Endothelial cell (in vitro differentiated cells): ENCODE data around the gene GRAMD1B. TPM values are rescaled to one million over a fixed set of nuclear protein-coding genes. Genes with fewer than 3 reads are reported as not detected.
"Not testable (repeated sequence)": the region's sequence is repeated elsewhere in the genome, so short reads cannot be mapped to it uniquely, and the experiment has no call there.

ENCODE experiments used
- DNase-seq: peaks from one replicate; pipeline ENCODE4 v3.0.0; 2021; ENCODE audit warnings: low spot score
- H3K27ac Mint-ChIP-seq: one replicate; pipeline ENCODE4 v1.8.0; 2021; ENCODE audit warnings: mixed read lengths, inconsistent platforms; ENCODE audit not compliant: unreplicated experiment
- H3K27me3 Mint-ChIP-seq: one replicate; pipeline ENCODE4 v1.8.0; 2021; ENCODE audit warnings: mild to moderate bottlenecking, moderate library complexity, mixed read lengths, inconsistent platforms; ENCODE audit not compliant: unreplicated experiment
- H3K36me3 Mint-ChIP-seq: one replicate; pipeline ENCODE4 v1.8.0; 2021; ENCODE audit warnings: mild to moderate bottlenecking, low read depth, mixed read lengths, inconsistent platforms; ENCODE audit not compliant: unreplicated experiment
- H3K4me1 Mint-ChIP-seq: one replicate; pipeline ENCODE4 v1.8.0; 2021; ENCODE audit warnings: mild to moderate bottlenecking, mixed read lengths, inconsistent platforms; ENCODE audit not compliant: unreplicated experiment
- H3K4me3 Mint-ChIP-seq: one replicate; pipeline ENCODE4 v1.8.0; 2021; ENCODE audit warnings: mild to moderate bottlenecking, mixed read lengths, inconsistent platforms; ENCODE audit not compliant: unreplicated experiment
- H3K9me3 Mint-ChIP-seq: one replicate; pipeline ENCODE4 v1.8.0; 2021; ENCODE audit warnings: mixed read lengths, inconsistent platforms; ENCODE audit not compliant: unreplicated experiment
- CTCF ChIP-seq: fragments of 200-600 bp; sonication (generic); IDR thresholded peaks from one replicate; pipeline ENCODE4 v1.5.0; 2021; ENCODE audit warnings: antibody characterized with exemption; ENCODE audit not compliant: unreplicated experiment
- total RNA-seq: library from RNA; stranded (reverse); fragmentation: NEBNext Ultra II Directional; extraction: Animal tissue kit (Norgen Biotek cat#: 25700); gene quantifications from one replicate; pipeline ENCODE4 v1.2.1, GENCODE V29; 2021; ENCODE audit not compliant: unreplicated experiment

Gene GRAMD1B
- total RNA-seq, 1 donor from 2014 or later = 49.6 TPM

- Mint-ChIP-seq H3K27ac (no peak overlapping the region), H3K4me1 (peaks cover 52% of the 10 kb centered on the region), H3K36me3 (no peaks in the 10 kb centered on the region), H3K27me3 (peaks cover 7% of the 10 kb centered on the region), H3K4me3 (no peak overlapping the region), H3K9me3 (no peaks in the 10 kb centered on the region)
- TF ChIP-seq CTCF = no peak
- no peak for DNase-seq
Measured at GRCh38 chr11:123567466-123567865, 137.4 kb downstream of the GRAMD1B start.

DNA sequence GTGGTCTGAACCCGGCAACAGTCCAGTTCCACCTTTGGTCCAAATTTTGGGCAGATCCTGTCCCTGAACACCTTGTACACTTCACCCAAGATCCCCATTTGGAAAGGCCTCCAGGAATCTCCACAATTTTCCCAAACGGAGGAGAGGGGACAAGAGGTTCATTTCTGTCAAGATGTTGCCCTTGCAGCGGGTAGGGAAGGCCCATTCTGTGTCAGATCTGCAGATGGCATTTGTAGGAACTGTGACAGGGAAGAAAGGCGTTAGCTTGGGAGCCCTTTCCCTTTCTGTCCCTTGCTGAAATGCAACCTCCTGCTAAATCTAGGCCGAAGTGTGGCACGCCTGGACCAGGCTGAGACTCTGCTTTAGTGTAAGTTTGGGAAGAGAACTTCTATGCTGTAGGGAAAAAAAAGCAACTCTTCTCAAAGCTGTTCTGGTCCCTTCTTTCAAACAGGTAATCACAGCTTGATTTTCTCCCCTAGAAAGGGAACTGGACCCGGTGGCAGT, 138.3 kb downstream of the GRAMD1B start:
- no peak for DNase-seq
- TF ChIP-seq CTCF = no peak
- H3K9me3 Mint-ChIP-seq = no peaks in the 10 kb centered on the region
- H3K4me1 Mint-ChIP-seq = peaks cover 54% of the 10 kb centered on the region
- peaks cover 7% of the 10 kb centered on the region for H3K27me3 Mint-ChIP-seq
- H3K4me3 Mint-ChIP-seq = no peak overlapping the region
- H3K27ac Mint-ChIP-seq = no peak overlapping the region
- no peaks in the 10 kb centered on the region for H3K36me3 Mint-ChIP-seq

DNA sequence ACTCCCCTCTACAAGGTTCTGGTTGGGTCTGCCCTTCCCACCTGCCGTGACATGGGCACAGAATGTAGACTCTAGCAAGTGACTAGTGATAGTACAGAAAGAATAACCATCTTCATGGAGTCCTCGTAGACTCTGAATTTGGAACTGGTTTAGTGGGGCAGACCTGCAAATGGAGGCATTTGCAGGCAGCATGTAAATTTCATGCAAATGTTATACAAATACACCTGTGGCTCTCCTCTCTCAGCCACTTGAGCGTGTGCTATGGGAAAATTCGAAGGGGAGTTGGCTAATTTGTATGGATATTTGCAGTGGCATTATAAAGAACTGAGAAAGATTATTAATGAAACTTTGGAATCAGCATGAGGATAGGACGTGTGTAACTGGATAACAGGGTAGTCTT, 139.3 kb downstream of the GRAMD1B start:
- no peak for DNase-seq
- Mint-ChIP-seq H3K27ac (no peak overlapping the region), H3K4me3 (no peak overlapping the region), H3K4me1 (peaks cover 58% of the 10 kb centered on the region), H3K9me3 (no peaks in the 10 kb centered on the region), H3K36me3 (no peaks in the 10 kb centered on the region), H3K27me3 (peaks cover 7% of the 10 kb centered on the region)
- no peak for TF ChIP-seq CTCF

- Mint-ChIP-seq H3K36me3 (no peaks in the 10 kb centered on the region), H3K4me3 (no peak overlapping the region), H3K27me3 (peaks cover 12% of the 10 kb centered on the region), H3K4me1 (peaks cover 59% of the 10 kb centered on the region), H3K9me3 (no peaks in the 10 kb centered on the region), H3K27ac (peak overlapping the region; percentile 62)
- TF ChIP-seq CTCF = no peak
- no peak for DNase-seq
Measured at GRCh38 chr11:123570939-123571580, 141.0 kb downstream of the GRAMD1B start.

- Mint-ChIP-seq H3K4me1 (peaks cover 61% of the 10 kb centered on the region), H3K27me3 (peaks cover 15% of the 10 kb centered on the region)
- H3K36me3 Mint-ChIP-seq, H3K4me3 Mint-ChIP-seq, H3K27ac Mint-ChIP-seq, DNase-seq, H3K9me3 Mint-ChIP-seq: not testable (repeated sequence)
Measured at GRCh38 chr11:123572791-123573190, 142.7 kb downstream of the GRAMD1B start.
